Islet precursor cell (in vitro differentiated cells): ENCODE results near the gene KRT81.

Experiments used
- DNase-seq: peaks from one replicate; pipeline ENCODE4 v3.0.0-alpha.2; 2018

Gene KRT81

DNA sequence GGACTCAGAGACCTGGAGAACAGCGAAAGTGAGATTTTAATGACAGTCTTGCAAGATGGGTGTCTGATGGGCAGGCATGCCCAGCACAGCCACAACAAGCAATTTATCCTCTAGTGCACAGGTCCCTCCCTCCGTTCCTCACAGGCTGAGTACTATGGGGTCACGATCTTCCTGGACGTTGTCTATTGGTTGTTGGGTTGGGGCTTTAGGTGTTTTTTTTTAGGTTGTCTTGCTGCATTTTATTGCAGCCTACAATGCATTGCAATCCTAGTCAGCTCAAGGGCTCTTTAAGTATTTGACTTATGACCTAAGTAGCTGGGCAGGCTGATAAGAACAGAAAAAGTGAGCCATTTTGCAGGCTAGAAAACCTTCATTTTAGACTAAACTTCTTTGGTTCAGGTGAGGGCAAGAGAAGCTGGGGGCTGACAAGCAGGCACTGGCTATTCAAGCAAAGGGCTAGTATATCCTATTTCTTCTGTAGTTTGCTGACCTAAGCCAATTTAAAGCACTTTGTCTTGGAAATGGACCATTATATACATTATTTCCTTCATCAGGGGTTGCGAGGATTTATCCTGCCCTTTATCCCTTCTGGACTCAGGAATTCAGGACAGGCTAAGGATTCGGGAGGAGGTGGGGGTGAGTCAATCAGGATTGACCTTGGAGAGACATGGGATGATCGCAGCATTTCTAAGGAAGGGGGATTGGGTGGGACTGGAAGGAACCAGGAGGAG is 52.3 kb downstream of the KRT81 start:
- no peak for DNase-seq

DNA sequence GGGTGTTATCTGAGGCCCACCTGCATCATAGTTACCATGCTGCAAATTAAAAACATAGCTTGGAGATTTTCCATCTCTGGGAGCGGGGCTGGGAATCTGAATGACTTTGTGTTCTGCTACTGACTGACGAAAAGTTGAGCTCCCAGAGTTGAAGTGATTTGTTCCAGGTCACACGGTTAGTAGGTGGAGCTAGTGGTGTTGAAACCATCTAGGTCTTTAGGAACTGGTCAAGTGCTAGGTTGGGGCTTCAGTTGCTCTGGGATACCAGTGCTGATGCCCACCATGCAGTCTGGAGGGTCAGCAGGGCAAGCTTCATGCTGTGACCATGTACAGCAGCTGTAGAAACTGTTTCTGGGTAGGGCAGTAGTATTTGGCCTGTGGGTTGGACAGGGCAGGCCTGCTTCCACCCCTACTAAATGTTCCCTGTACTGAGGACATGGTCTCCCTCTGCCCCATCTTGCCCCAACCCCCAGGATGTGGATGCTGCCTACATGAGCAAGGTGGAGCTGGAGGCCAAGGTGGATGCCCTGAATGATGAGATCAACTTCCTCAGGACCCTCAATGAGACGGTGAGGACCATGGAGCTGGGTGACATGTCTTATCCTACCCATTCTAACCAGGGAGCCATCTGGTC is 53.0 kb downstream of the KRT81 start:
- DNase-seq, result no peak

DNA sequence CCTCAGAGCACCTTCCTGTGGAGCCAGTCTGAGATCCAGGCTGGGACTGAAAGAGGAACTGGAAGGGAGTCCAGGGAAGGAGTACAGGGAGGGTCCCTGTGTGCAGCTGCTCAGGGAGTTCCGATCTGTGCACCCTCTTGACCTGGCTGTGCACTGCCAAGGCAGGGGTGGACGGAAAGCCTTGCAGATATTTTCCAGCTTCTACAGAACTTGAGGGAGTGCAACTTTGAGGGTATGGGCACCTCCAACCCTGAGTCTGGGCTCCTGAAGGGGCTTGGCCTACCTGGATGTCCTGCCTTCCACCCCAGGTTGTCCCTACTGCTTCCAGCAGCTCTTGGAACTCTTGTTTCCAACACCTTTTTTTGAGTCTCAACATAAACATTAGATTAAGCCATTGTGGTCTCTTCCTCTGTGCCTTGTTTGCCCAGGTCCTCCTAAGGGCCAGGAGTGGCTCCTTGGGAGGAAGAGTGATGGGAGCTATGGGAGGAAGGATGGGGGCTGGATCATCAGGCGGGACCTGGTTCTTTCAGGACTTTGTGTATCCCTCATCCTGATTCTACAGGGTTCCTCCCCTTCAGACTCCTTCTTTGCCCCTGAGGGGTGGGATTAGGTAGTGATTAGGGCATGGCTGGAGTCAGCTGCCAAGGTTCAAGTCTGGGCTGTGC is 54.8 kb downstream of the KRT81 start:
- no peak for DNase-seq
